ENCODE data around the gene FGGY. TPM values are rescaled to one million over a fixed set of nuclear protein-coding genes. Genes with fewer than 3 reads are reported as not detected.

Gene FGGY
- polyA plus RNA-seq, 1 donor: 11.6 TPM

GRCh38 chr1:59412718-59413326, 115.9 kb downstream of the FGGY start:
- no peak for DNase-seq (ENCODE audit: low read depth)

GRCh38 chr1:59413327-59413720, 116.4 kb downstream of the FGGY start:
- no peak for DNase-seq (ENCODE audit: low read depth)

- DNase-seq (ENCODE audit: low read depth): no peak
Observed at GRCh38 chr1:59414406-59415133, 117.7 kb downstream of the FGGY start.

- DNase-seq (ENCODE audit: low read depth): no peak
Observed at GRCh38 chr1:59415286-59415850, 118.5 kb downstream of the FGGY start.

GRCh38 chr1:59415881-59416280, 119.0 kb downstream of the FGGY start:
- DNase-seq (ENCODE audit: low read depth): no peak

- no peak for DNase-seq (ENCODE audit: low read depth)
Observed at GRCh38 chr1:59417406-59417805, 120.5 kb downstream of the FGGY start.

- no peak for DNase-seq (ENCODE audit: low read depth)
Observed at GRCh38 chr1:59418363-59419144, 121.7 kb downstream of the FGGY start.

GRCh38 chr1:59419361-59420140, 122.7 kb downstream of the FGGY start:
- no peak for DNase-seq (ENCODE audit: low read depth)

GRCh38 chr1:59421232-59421920, 124.5 kb downstream of the FGGY start:
- no peak for DNase-seq (ENCODE audit: low read depth)

- DNase-seq (ENCODE audit: low read depth): no peak
Observed at GRCh38 chr1:59422921-59423575, 126.2 kb downstream of the FGGY start.

GRCh38 chr1:59427155-59427554, 130.3 kb downstream of the FGGY start:
- no peak for DNase-seq (ENCODE audit: low read depth)

- DNase-seq (ENCODE audit: low read depth): no peak
Observed at GRCh38 chr1:59427784-59428183, 130.9 kb downstream of the FGGY start.

- no peak for DNase-seq (ENCODE audit: low read depth)
Observed at GRCh38 chr1:59428828-59429227, 131.9 kb downstream of the FGGY start.

- DNase-seq (ENCODE audit: low read depth): no peak
Observed at GRCh38 chr1:59429656-59430055, 132.8 kb downstream of the FGGY start.

GRCh38 chr1:59431566-59432294, 134.8 kb downstream of the FGGY start:
- no peak for DNase-seq (ENCODE audit: low read depth)

GRCh38 chr1:59432531-59433439, 135.9 kb downstream of the FGGY start:
- DNase-seq (ENCODE audit: low read depth): no peak

- DNase-seq (ENCODE audit: low read depth): no peak
Observed at GRCh38 chr1:59433440-59433813, 136.5 kb downstream of the FGGY start.

GRCh38 chr1:59434336-59434735, 137.4 kb downstream of the FGGY start:
- no peak for DNase-seq (ENCODE audit: low read depth)

- no peak for DNase-seq (ENCODE audit: low read depth)
Observed at GRCh38 chr1:59436637-59437036, 139.7 kb downstream of the FGGY start.

Data from forelimb muscle (tissue), 1 donor.